ENCODE data around the gene FMNL1. TPM values are rescaled to one million over a fixed set of nuclear protein-coding genes. Genes with fewer than 3 reads are reported as not detected.
A peak's percentile ranks its signal among the peaks of the same experiment; 100 is the strongest.

The FMNL1 gene
- total RNA-seq, 1 experiment from 2014 or later = 36.6 TPM

DNA sequence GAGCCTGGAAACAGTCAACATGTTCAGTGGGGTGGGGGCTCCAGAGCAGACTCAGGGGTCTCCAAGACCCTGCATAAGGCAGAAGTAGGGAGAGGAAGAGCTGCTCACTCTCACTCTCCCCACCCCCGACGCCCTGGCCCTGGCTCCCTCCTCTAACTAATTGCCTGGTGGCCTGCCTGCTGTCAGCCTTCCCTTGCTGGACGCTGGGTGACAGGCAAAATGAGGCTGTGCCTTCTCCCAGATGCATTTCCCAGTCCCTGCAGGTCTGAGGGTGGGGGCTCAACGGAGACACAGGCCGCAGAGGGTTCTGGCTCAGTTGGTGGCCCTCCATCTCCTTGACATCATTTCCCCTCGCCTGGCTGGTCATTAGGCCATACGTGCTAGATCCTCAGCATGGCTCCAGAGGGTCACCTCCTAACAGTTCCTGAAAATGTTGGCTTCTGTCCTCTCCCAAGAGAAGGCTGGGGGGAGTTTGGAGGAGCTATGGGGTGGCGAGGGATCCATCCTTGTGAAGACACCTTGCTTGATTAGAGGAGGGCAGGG is 1.4 kb downstream of the FMNL1 start:
- DNase-seq (ENCODE audit: extremely low read depth, low read depth) = no peak

- DNase-seq (ENCODE audit: extremely low read depth, low read depth) = no peak
Measured at GRCh38 chr17:45223539-45224528, 2.1 kb downstream of the FMNL1 start.

- no peak for DNase-seq (ENCODE audit: extremely low read depth, low read depth)
Measured at GRCh38 chr17:45224671-45225050, 3.0 kb downstream of the FMNL1 start.

GRCh38 chr17:45225051-45225700 is 3.5 kb downstream of the FMNL1 start:
- DNase-seq (ENCODE audit: extremely low read depth, low read depth) = no peak

GRCh38 chr17:45225964-45226530 is 4.4 kb downstream of the FMNL1 start:
- no peak for DNase-seq (ENCODE audit: extremely low read depth, low read depth)

GRCh38 chr17:45226576-45226975 is 4.9 kb downstream of the FMNL1 start:
- no peak for DNase-seq (ENCODE audit: extremely low read depth, low read depth)

GRCh38 chr17:45227101-45227925 is 5.6 kb downstream of the FMNL1 start:
- no peak for DNase-seq (ENCODE audit: extremely low read depth, low read depth)

DNA sequence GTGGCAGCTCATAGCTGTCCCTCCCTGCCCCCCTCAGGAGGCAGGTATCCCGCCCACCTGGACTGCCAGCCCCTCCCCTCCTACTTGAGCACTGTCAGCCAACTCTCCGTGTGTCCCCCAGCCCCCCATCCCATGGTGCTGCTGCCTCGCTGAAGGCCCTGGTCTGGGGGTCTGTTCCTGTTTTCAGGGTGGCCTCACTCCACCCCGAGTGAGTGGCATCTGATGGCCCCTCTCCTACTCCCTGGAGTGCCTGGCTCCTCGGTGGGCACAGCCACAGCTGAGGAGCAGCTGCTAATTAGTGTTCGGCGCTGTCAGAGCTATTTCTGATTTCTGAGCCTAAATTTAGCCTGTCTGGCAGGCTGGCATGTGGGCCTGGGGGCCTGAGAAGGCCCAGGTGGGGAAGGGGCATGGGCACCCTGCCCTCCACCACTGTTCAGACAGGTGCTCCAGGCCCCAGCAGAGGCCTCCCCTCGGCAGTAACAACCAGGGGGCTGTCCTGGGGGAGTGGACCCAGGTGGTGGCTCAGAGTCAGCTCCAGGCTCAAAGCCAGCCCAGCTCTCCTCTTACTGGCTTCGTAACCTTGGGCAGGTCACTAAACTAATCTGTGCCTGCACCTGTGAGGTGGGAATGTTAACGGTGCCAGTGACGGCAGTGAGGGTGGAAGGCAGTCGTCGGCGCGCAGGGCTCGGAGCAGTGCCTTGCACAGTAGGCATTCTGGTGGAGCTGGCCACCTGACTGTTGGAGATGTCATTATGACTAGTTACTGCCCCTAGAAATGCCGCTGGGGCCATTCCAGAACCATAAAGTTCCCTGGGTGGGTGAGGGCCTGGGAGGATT is 6.5 kb downstream of the FMNL1 start:
- DNase-seq (ENCODE audit: extremely low read depth, low read depth) = no peak

- peak; percentile 90 for DNase-seq (ENCODE audit: extremely low read depth, low read depth)
Measured at GRCh38 chr17:45228763-45229539, 7.3 kb downstream of the FMNL1 start.

DNA sequence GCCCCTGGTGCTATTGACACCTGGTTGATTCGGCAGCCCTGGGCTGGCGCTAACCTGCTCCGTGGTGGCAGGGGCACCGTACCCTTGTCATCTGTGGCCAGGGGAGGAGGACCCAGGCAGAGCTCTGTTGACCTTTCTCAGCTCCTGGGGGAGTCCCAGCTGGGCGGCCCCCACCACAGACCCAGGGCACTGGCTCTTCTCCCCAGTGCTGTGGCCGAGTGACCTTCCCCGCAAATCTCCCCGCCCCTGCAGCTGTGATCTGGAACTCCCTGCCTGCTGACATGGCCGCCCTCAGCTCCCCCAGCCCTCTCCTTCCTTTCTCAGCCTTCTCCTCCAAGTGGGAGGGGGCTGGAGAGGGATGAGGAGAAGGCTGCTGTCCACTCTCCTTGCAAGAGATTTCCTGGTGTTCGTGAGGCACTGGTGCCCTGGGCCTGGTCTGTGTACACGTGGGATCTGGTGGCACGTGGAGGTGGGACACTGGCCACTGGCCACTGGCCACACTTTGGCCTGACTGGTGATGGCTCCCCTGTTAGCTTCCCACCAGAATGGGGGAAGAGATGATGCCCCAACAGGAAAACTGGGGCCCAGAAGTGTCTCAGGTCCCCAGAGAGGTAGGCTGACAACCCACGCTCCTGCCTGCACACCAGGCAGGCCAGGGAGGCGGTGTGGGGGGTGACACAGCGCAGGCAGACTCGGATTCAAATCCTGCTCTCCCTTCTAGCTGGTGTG is 8.2 kb downstream of the FMNL1 start:
- no peak for DNase-seq (ENCODE audit: extremely low read depth, low read depth)

- DNase-seq (ENCODE audit: extremely low read depth, low read depth) = no peak
Measured at GRCh38 chr17:45230410-45230786, 8.7 kb downstream of the FMNL1 start.

DNA sequence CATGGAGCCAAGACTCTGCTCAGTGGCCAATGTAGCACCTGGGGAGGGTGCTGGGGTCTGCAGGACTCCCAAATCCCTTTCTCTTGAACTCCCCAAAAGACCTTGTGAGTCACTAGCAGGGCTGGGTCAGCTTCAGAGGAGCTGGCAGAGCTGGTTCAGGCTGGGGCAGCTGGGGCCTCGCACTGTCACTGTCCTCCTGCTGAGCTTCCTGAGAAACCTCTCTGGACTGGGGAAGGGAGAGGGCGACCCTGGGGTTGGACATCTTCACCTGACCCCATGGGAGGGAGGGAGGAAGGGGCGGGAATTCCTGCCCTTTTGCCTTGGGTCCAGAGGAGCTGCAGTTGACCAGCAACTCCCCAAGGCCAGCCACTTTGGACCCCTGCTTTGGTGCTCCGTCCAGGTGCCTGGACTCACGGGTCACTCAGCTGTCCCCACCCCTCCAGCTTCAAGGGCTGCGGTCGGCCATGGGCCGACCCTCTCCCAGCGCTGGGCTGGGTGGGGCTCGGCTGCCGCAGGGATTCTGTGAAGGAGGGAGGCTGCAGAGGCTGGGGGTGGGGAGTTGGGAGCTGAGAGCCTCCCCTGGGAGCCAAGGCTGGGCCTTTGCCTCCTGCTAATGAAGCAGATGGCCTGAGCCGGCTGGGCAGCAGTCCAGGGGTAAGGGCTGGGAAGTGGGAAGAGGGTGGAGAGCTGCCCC is 9.2 kb downstream of the FMNL1 start:
- DNase-seq (ENCODE audit: extremely low read depth, low read depth) = no peak

DNA sequence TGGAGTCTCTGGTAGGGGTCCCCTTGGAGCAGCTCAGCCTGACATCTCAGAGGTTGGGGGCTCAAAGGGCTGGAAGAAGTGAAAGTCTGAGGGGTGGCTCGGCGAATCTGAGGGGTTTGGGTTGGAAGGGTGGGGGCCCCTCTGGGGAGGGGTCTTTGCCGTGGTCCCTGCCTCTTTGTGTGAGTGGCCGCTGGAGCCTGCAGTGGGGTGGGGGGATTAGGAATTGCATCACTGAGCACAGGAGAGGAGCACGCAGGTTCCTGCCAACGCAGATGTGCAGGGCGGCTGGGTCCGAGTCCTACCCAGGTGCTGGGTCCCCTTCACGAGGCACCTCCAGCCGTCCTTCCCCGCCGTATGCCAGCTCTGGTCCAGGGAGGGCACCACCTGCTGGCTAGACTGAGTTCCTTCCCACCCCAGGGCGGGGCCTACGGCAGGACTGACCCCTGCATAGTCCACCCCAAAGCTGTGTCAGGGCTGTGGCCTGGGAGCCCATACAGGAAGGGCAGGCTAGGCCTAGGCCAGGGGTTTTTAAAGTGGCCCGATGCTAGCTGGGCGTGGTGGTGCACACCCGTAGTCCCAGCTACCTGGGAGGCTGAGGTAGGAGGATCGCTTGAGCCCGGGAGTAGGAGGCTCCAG is 9.9 kb downstream of the FMNL1 start:
- DNase-seq (ENCODE audit: extremely low read depth, low read depth) = no peak

GRCh38 chr17:45232514-45233422 is 11.1 kb downstream of the FMNL1 start:
- no peak for DNase-seq (ENCODE audit: extremely low read depth, low read depth)

- no peak for DNase-seq (ENCODE audit: extremely low read depth, low read depth)
Measured at GRCh38 chr17:45233423-45233924, 11.8 kb downstream of the FMNL1 start.
